Measurements from ENCODE around the gene SNCB.

SNCB gene

GRCh38 chr5:176667637-176668036 lies 37.3 kb upstream of the SNCB start:
- no peak overlapping the region for H3K27ac ChIP-seq (ENCODE audit: insufficient read depth in 1 of 2, low read depth in 1 of 2, low read length in 2 of 2, poor library complexity in 1 of 2, severe bottlenecking in 2 of 2)

GRCh38 chr5:176665517-176665916 lies 35.2 kb upstream of the SNCB start:
- ChIA-PET POLR2A (no interaction called here), CTCF (interaction anchor here (1.3 kb wide), 1 partner anchor 13 kb away, joined by 3 read pairs; no protein-coding TSS in a partner anchor)
- peaks cover 0 to 49% (median 26%) of the 10 kb centered on the region in 5 experiments for H3K27me3 ChIP-seq (replicated peaks in 2 of 5; ENCODE audit: control insufficient read depth in 4 of 5, insufficient read depth in 5 of 5, low read length in 4 of 5)
- H3K36me3 ChIP-seq (ENCODE audit: control insufficient read depth in 4 of 4, insufficient read depth in 4 of 4, low read length in 3 of 4): no peaks in the 10 kb centered on the region
- DNase-seq: no peak
- no peak overlapping the region for H3K4me3 ChIP-seq (ENCODE audit: control insufficient read depth in 1 of 7, extremely low read depth in 1 of 7, insufficient read depth in 4 of 7, low read depth in 2 of 7, low read length in 6 of 7)
- H3K9me3 ChIP-seq (ENCODE audit: control extremely low read depth in 1 of 5, control insufficient read depth in 4 of 5, insufficient read depth in 2 of 5, low read depth in 1 of 5, low read length in 4 of 5): peaks cover 0 to 2% (median 0%) of the 10 kb centered on the region in 5 experiments
- 94% methylated on average over 6 of the region's 6 CpGs for WGBS (ENCODE audit: insufficient coverage)
- no peak overlapping the region for H3K27ac ChIP-seq (ENCODE audit: insufficient read depth in 1 of 2, low read depth in 1 of 2, low read length in 2 of 2, poor library complexity in 1 of 2, severe bottlenecking in 2 of 2)
- peaks cover 0 to 2% (median 0%) of the 10 kb centered on the region in 4 experiments for H3K4me1 ChIP-seq (ENCODE audit: control extremely low read depth in 1 of 4, control insufficient read depth in 4 of 4, insufficient read depth in 4 of 4, low read length in 3 of 4)

More at GRCh38 chr5:176667637-176668036, 37.3 kb upstream of the SNCB start:
- no peak overlapping the region for H3K4me3 ChIP-seq (ENCODE audit: control insufficient read depth in 1 of 7, extremely low read depth in 1 of 7, insufficient read depth in 4 of 7, low read depth in 2 of 7, low read length in 6 of 7)
- ChIA-PET POLR2A (no interaction called here), CTCF (interaction anchor here (6.7 kb wide), 1 partner anchor 8 kb away, joined by 47 read pairs; no protein-coding TSS in a partner anchor)
- DNase-seq: no peak
- peaks cover 0 to 64% (median 23%) of the 10 kb centered on the region in 5 experiments for H3K27me3 ChIP-seq (replicated peaks in 2 of 5; ENCODE audit: control insufficient read depth in 4 of 5, insufficient read depth in 5 of 5, low read length in 4 of 5)
- no peaks in the 10 kb centered on the region for H3K36me3 ChIP-seq (ENCODE audit: control insufficient read depth in 4 of 4, insufficient read depth in 4 of 4, low read length in 3 of 4)
- H3K9me3 ChIP-seq (ENCODE audit: control extremely low read depth in 1 of 5, control insufficient read depth in 4 of 5, insufficient read depth in 2 of 5, low read depth in 1 of 5, low read length in 4 of 5): peaks cover 0 to 2% (median 0%) of the 10 kb centered on the region in 5 experiments
- no peaks in the 10 kb centered on the region for H3K4me1 ChIP-seq (ENCODE audit: control extremely low read depth in 1 of 4, control insufficient read depth in 4 of 4, insufficient read depth in 4 of 4, low read length in 3 of 4)
- 72% methylated on average over 7 of the region's 7 CpGs for WGBS (ENCODE audit: insufficient coverage)

- Histone ChIP-seq H3K27me3 (replicated peaks in 2 of 5; ENCODE audit: control insufficient read depth in 4 of 5, insufficient read depth in 5 of 5, low read length in 4 of 5) (peaks cover 0 to 45% (median 21%) of the 10 kb centered on the region in 5 experiments), H3K9me3 (ENCODE audit: control extremely low read depth in 1 of 5, control insufficient read depth in 4 of 5, insufficient read depth in 2 of 5, low read depth in 1 of 5, low read length in 4 of 5) (peaks cover 0 to 2% (median 0%) of the 10 kb centered on the region in 5 experiments), H3K4me3 (ENCODE audit: control insufficient read depth in 1 of 7, extremely low read depth in 1 of 7, insufficient read depth in 4 of 7, low read depth in 2 of 7, low read length in 6 of 7) (no peak overlapping the region), H3K4me1 (ENCODE audit: control extremely low read depth in 1 of 4, control insufficient read depth in 4 of 4, insufficient read depth in 4 of 4, low read length in 3 of 4) (peaks cover 0 to 4% (median 0%) of the 10 kb centered on the region in 4 experiments), H3K36me3 (ENCODE audit: control insufficient read depth in 4 of 4, insufficient read depth in 4 of 4, low read length in 3 of 4) (no peaks in the 10 kb centered on the region), H3K27ac (ENCODE audit: insufficient read depth in 1 of 2, low read depth in 1 of 2, low read length in 2 of 2, poor library complexity in 1 of 2, severe bottlenecking in 2 of 2) (no peak overlapping the region)
- ChIA-PET POLR2A (no interaction called here), CTCF (interaction anchor here (1.1 kb wide), 1 partner anchor 292 kb away, joined by 4 read pairs; no protein-coding TSS in a partner anchor)
- no peak for DNase-seq
- WGBS (ENCODE audit: insufficient coverage): 32% methylated on average over 16 of the region's 19 CpGs
These were observed 34.6 kb upstream of the SNCB start for GRCh38 chr5:176664886-176665285.

- WGBS (ENCODE audit: insufficient coverage): 80% methylated on average over 1 of the region's 6 CpGs
- Histone ChIP-seq H3K27me3 (replicated peaks in 2 of 5; ENCODE audit: control insufficient read depth in 4 of 5, insufficient read depth in 5 of 5, low read length in 4 of 5) (peaks cover 0 to 42% (median 21%) of the 10 kb centered on the region in 5 experiments), H3K4me1 (ENCODE audit: control extremely low read depth in 1 of 4, control insufficient read depth in 4 of 4, insufficient read depth in 4 of 4, low read length in 3 of 4) (peaks cover 0 to 5% (median under 1%) of the 10 kb centered on the region in 4 experiments), H3K36me3 (ENCODE audit: control insufficient read depth in 4 of 4, insufficient read depth in 4 of 4, low read length in 3 of 4) (no peaks in the 10 kb centered on the region), H3K9me3 (ENCODE audit: control extremely low read depth in 1 of 5, control insufficient read depth in 4 of 5, insufficient read depth in 2 of 5, low read depth in 1 of 5, low read length in 4 of 5) (peaks cover 0 to 2% (median 0%) of the 10 kb centered on the region in 5 experiments), H3K4me3 (ENCODE audit: control insufficient read depth in 1 of 7, extremely low read depth in 1 of 7, insufficient read depth in 4 of 7, low read depth in 2 of 7, low read length in 6 of 7) (no peak overlapping the region), H3K27ac (ENCODE audit: insufficient read depth in 1 of 2, low read depth in 1 of 2, low read length in 2 of 2, poor library complexity in 1 of 2, severe bottlenecking in 2 of 2) (no peak overlapping the region)
- no peak for DNase-seq
- POLR2A ChIA-PET: no interaction called here
- CTCF ChIA-PET: interaction anchor here (1.1 kb wide), 1 partner anchor 293 kb away, joined by 4 read pairs; no protein-coding TSS in a partner anchor
These were observed 34.1 kb upstream of the SNCB start for GRCh38 chr5:176664479-176664878.

DNA sequence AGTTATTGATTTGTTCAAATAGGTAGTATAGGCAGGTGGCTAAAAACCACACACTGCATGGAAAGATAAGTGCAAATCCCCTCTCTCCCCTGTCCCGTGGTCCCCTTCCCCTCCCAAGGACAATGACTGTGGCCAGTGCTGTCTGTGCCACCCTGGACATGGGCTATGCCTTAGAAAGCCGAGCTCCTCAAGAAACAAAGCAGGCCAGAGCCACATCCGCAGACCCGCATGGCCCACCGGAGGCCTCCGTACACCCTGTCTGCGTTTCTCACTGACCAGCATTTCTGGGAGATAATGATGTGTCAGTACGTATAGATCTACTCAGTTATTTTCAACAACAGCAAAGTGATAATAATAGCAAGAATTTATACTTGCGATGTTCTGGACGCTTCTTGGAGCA lies 33.2 kb upstream of the SNCB start:
- WGBS (ENCODE audit: insufficient coverage): 94% methylated on average over 9 of the region's 10 CpGs
- no peak for DNase-seq
- Histone ChIP-seq H3K36me3 (ENCODE audit: control insufficient read depth in 4 of 4, insufficient read depth in 4 of 4, low read length in 3 of 4) (no peaks in the 10 kb centered on the region), H3K27me3 (replicated peaks in 2 of 5; ENCODE audit: control insufficient read depth in 4 of 5, insufficient read depth in 5 of 5, low read length in 4 of 5) (peaks cover 0 to 40% (median 19%) of the 10 kb centered on the region in 5 experiments), H3K4me3 (ENCODE audit: control insufficient read depth in 1 of 7, extremely low read depth in 1 of 7, insufficient read depth in 4 of 7, low read depth in 2 of 7, low read length in 6 of 7) (no peak overlapping the region), H3K9me3 (ENCODE audit: control extremely low read depth in 1 of 5, control insufficient read depth in 4 of 5, insufficient read depth in 2 of 5, low read depth in 1 of 5, low read length in 4 of 5) (peaks cover 0 to 2% (median 0%) of the 10 kb centered on the region in 5 experiments), H3K4me1 (ENCODE audit: control extremely low read depth in 1 of 4, control insufficient read depth in 4 of 4, insufficient read depth in 4 of 4, low read length in 3 of 4) (peaks cover 2 to 14% (median 9%) of the 10 kb centered on the region in 4 experiments), H3K27ac (ENCODE audit: insufficient read depth in 1 of 2, low read depth in 1 of 2, low read length in 2 of 2, poor library complexity in 1 of 2, severe bottlenecking in 2 of 2) (no peak overlapping the region)
- ChIA-PET POLR2A (no interaction called here), CTCF (interaction anchor here (1.3 kb wide), 1 partner anchor 13 kb away, joined by 3 read pairs; no protein-coding TSS in a partner anchor)

- WGBS (ENCODE audit: insufficient coverage): 96% methylated on average over 19 of the region's 21 CpGs
These were observed 32.3 kb upstream of the SNCB start for GRCh38 chr5:176662371-176663333.

More at GRCh38 chr5:176662371-176663333, 32.3 kb upstream of the SNCB start:
- CTCF ChIA-PET: interaction anchor here (1.1 to 1.8 kb wide), 3 partner anchors 12 to 153 kb away, joined by 3 to 5 read pairs (median 3); no protein-coding TSS in a partner anchor
- POLR2A ChIA-PET: no interaction called here
- DNase-seq: no peak
- Histone ChIP-seq H3K4me1 (ENCODE audit: control extremely low read depth in 1 of 4, control insufficient read depth in 4 of 4, insufficient read depth in 4 of 4, low read length in 3 of 4) (peaks cover 4 to 20% (median 14%) of the 10 kb centered on the region in 4 experiments), H3K9me3 (ENCODE audit: control extremely low read depth in 1 of 5, control insufficient read depth in 4 of 5, insufficient read depth in 2 of 5, low read depth in 1 of 5, low read length in 4 of 5) (peaks cover 0 to 2% (median 0%) of the 10 kb centered on the region in 5 experiments), H3K27me3 (replicated peaks in 2 of 5; ENCODE audit: control insufficient read depth in 4 of 5, insufficient read depth in 5 of 5, low read length in 4 of 5) (peaks cover 0 to 31% (median 15%) of the 10 kb centered on the region in 5 experiments), H3K36me3 (ENCODE audit: control insufficient read depth in 4 of 4, insufficient read depth in 4 of 4, low read length in 3 of 4) (no peaks in the 10 kb centered on the region), H3K4me3 (ENCODE audit: control insufficient read depth in 1 of 7, extremely low read depth in 1 of 7, insufficient read depth in 4 of 7, low read depth in 2 of 7, low read length in 6 of 7) (no peak overlapping the region), H3K27ac (ENCODE audit: insufficient read depth in 1 of 2, low read depth in 1 of 2, low read length in 2 of 2, poor library complexity in 1 of 2, severe bottlenecking in 2 of 2) (no peak overlapping the region)
